Measurements from ENCODE around the gene HDAC1. TPM values are rescaled to one million over a fixed set of nuclear protein-coding genes. Genes with fewer than 3 reads are reported as not detected.
"Not testable (repeated sequence)": the region's sequence is repeated elsewhere in the genome, so short reads cannot be mapped to it uniquely, and the experiment has no call there.

The HDAC1 gene
- total RNA-seq, 1 experiment from 2014 or later, result 117 TPM

DNA sequence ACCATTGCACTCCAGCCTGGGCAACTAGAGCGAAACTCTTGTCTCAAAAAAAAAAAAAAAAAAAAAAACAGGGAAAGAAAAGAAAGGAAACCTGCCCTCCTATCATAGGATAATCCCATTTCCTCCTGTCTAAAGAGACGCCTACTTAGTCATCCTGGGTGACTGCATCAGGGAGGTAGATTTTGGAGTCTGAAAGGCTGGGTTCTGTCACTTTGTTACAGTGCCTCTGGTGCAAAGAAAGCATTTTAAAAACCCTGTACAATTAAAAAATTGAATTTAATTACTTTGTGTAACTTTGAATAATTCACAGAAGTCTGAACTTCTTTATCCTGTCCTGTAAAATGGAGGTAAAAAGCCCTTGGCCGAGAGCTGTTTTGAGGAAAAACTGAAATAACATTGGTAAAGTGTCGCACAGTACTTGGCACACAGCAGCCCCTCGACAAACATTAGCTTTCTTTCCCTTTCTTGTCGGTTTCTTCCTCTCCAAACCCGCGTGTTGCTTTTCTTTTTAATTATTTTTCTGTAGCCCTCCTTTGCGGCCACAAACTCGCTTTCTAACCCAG lies 657 bp upstream of the HDAC1 start:
- H3K27me3 Mint-ChIP-seq (ENCODE audit: insufficient read depth, unreplicated experiment), result no peaks in the 10 kb centered on the region
- Histone ChIP-seq H3K27me3 (replicated peaks; ENCODE audit: control insufficient read depth, insufficient read depth, low read length) (no peaks in the 10 kb centered on the region), H3K9me3 (no peaks in the 10 kb centered on the region), H3K4me3 (ENCODE audit: low read depth, low read length) (peak overlapping the region; percentile 28), H3K4me1 (no peaks in the 10 kb centered on the region), H3K36me3 (ENCODE audit: control insufficient read depth, insufficient read depth, low read length) (no peaks in the 10 kb centered on the region)
- POLR2A ChIA-PET, result interaction anchor here (0.7 to 2.0 kb wide), 2 partner anchors 33 to 45 kb away, joined by 4 to 9 read pairs; partner anchors contain the start of gene MARCKSL1
- H3K27ac Mint-ChIP-seq (ENCODE audit: unreplicated experiment), result peak overlapping the region; percentile 91
- no peaks in the 10 kb centered on the region for H3K9me3 Mint-ChIP-seq (ENCODE audit: unreplicated experiment)
- H3K4me1 Mint-ChIP-seq (ENCODE audit: low read depth, unreplicated experiment), result peaks cover 6% of the 10 kb centered on the region
- CTCF ChIA-PET, result interaction anchor here (0.9 to 2.2 kb wide), 2 partner anchors 50 to 60 kb away, joined by 4 to 8 read pairs; no protein-coding TSS in a partner anchor
- intact Hi-C loops (cut with micrococcal nuclease; ENCODE audit: unreplicated experiment), result no loop called here
- peaks cover 22% of the 10 kb centered on the region for H3K36me3 Mint-ChIP-seq (ENCODE audit: insufficient read depth, unreplicated experiment)
- H3K4me3 Mint-ChIP-seq (ENCODE audit: unreplicated experiment), result peak overlapping the region; percentile 96
- TSS peak; percentile 96 for BruUV-seq (replicated peaks)
- DNase-seq, result no peak
- TF ChIP-seq, protein P1, sequence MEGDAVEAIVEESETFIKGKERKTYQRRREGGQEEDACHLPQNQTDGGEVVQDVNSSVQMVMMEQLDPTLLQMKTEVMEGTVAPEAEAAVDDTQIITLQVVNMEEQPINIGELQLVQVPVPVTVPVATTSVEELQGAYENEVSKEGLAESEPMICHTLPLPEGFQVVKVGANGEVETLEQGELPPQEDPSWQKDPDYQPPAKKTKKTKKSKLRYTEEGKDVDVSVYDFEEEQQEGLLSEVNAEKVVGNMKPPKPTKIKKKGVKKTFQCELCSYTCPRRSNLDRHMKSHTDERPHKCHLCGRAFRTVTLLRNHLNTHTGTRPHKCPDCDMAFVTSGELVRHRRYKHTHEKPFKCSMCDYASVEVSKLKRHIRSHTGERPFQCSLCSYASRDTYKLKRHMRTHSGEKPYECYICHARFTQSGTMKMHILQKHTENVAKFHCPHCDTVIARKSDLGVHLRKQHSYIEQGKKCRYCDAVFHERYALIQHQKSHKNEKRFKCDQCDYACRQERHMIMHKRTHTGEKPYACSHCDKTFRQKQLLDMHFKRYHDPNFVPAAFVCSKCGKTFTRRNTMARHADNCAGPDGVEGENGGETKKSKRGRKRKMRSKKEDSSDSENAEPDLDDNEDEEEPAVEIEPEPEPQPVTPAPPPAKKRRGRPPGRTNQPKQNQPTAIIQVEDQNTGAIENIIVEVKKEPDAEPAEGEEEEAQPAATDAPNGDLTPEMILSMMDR (IDR thresholded peaks at IDR 0.05; ENCODE audit: insufficient read depth in 1 of 2, low read depth in 1 of 2, low read length in 1 of 2, severe bottlenecking in 1 of 2, unreplicated experiment in 1 of 2), result no peak

- intact Hi-C loops (cut with micrococcal nuclease; ENCODE audit: unreplicated experiment); H3K4me3 Mint-ChIP-seq (ENCODE audit: unreplicated experiment); DNase-seq; H3K27me3 ChIP-seq (replicated peaks; ENCODE audit: control insufficient read depth, insufficient read depth, low read length); BruUV-seq (replicated peaks); H3K9me3 Mint-ChIP-seq (ENCODE audit: unreplicated experiment); H3K4me3 ChIP-seq (ENCODE audit: low read depth, low read length); POLR2A ChIA-PET; H3K27me3 Mint-ChIP-seq (ENCODE audit: insufficient read depth, unreplicated experiment); H3K27ac Mint-ChIP-seq (ENCODE audit: unreplicated experiment); CTCF ChIA-PET; H3K9me3 ChIP-seq; H3K36me3 ChIP-seq (ENCODE audit: control insufficient read depth, insufficient read depth, low read length); H3K4me1 ChIP-seq; H3K4me1 Mint-ChIP-seq (ENCODE audit: low read depth, unreplicated experiment): not testable (repeated sequence)
- H3K36me3 Mint-ChIP-seq (ENCODE audit: insufficient read depth, unreplicated experiment), result peaks cover 43% of the 10 kb centered on the region
Observed at GRCh38 chr1:32298211-32298610, 6.3 kb downstream of the HDAC1 start.

DNA sequence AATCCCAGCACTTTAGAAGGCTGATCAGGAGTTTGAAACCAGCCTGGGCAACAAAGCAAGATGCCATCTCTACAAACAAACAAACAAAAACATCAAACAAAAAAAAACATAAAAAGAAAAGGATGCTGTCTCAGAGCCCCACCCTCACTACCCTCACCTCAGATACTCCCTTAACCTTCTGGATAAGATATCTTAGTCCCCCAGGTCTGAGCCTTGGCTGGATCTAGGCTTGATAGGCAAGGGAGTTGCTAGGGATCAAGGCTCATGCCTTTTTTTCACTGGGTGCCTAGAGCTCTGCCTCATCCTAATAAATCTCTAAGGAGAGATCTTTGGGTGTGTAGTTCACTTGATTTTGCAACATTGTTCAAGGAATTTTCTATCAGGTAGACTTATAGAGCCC lies 7.4 kb downstream of the HDAC1 start:
- CTCF ChIA-PET, result no interaction called here
- Histone ChIP-seq H3K4me1 (no peaks in the 10 kb centered on the region), H3K9me3 (no peaks in the 10 kb centered on the region), H3K27me3 (replicated peaks; ENCODE audit: control insufficient read depth, insufficient read depth, low read length) (no peaks in the 10 kb centered on the region), H3K36me3 (ENCODE audit: control insufficient read depth, insufficient read depth, low read length) (no peaks in the 10 kb centered on the region), H3K4me3 (ENCODE audit: low read depth, low read length) (no peak overlapping the region)
- H3K36me3 Mint-ChIP-seq (ENCODE audit: insufficient read depth, unreplicated experiment), result peaks cover 51% of the 10 kb centered on the region
- TF ChIP-seq, protein P1 (IDR thresholded peaks at IDR 0.05; ENCODE audit: insufficient read depth in 1 of 2, low read depth in 1 of 2, low read length in 1 of 2, severe bottlenecking in 1 of 2, unreplicated experiment in 1 of 2), result no peak
- BruUV-seq (replicated peaks), result no TSS peak
- no peaks in the 10 kb centered on the region for H3K27me3 Mint-ChIP-seq (ENCODE audit: insufficient read depth, unreplicated experiment)
- H3K27ac Mint-ChIP-seq (ENCODE audit: unreplicated experiment), result no peak overlapping the region
- POLR2A ChIA-PET, result no interaction called here
- no peak for DNase-seq
- H3K9me3 Mint-ChIP-seq (ENCODE audit: unreplicated experiment), result no peaks in the 10 kb centered on the region
- intact Hi-C loops (cut with micrococcal nuclease; ENCODE audit: unreplicated experiment), result no loop called here
- peaks cover 7% of the 10 kb centered on the region for H3K4me1 Mint-ChIP-seq (ENCODE audit: low read depth, unreplicated experiment)
- H3K4me3 Mint-ChIP-seq (ENCODE audit: unreplicated experiment), result no peak overlapping the region
